Erythroblast (primary cell): ENCODE measurements around the gene MED15.

Experiments
- GATA1 ChIP-seq: IDR thresholded peaks from 2 replicates; pipeline ENCODE4 v1.6.1; 2011; ENCODE audit warnings: low read depth, mild to moderate bottlenecking, control low read depth, low read length, moderate library complexity
- POLR2A ChIP-seq: IDR thresholded peaks from 2 replicates; pipeline ENCODE4 v1.6.1; 2011; ENCODE audit warnings: mild to moderate bottlenecking, low read length

DNA sequence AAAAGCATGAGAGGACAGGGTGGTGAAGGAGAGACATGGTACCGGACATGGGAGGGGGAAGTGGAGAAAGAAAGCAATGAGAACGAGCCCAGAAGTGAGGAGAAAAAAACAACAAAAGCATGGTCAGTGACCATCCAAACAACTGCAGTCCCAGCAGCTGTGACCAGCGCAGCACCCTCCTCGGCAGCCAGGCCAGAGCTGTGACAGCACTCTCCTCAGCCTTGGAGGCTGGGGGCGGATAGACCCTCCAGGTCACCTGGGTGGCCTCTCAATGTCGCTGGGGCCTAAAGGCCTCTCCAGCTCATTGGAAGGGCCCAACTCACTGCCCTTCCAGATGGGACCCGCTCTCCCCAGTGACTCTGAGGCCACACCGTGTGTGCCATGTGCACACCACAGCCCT lies 103.3 kb downstream of the MED15 start:
- TF ChIP-seq POLR2A (no peak), GATA1 (no peak)
